Chondrocyte (in vitro differentiated cells): Measurements from ENCODE around the gene HCK. TPM values are rescaled to one million over a fixed set of nuclear protein-coding genes. Genes with fewer than 3 reads are reported as not detected.

Source experiments
- DNase-seq: peaks from one replicate; pipeline ENCODE4 v3.0.0; 2021; ENCODE audit warnings: mixed read lengths, low spot score
- H3K27ac Mint-ChIP-seq: one replicate; pipeline ENCODE4 v1.8.0; 2021; ENCODE audit warnings: mild to moderate bottlenecking, moderate library complexity, mixed read lengths; ENCODE audit not compliant: unreplicated experiment
- H3K27me3 Mint-ChIP-seq: 2 replicates; pipeline ENCODE4 v1.8.0; 2021; ENCODE audit warnings: low read depth, mixed read lengths
- H3K36me3 Mint-ChIP-seq: 2 replicates; pipeline ENCODE4 v1.8.0; 2021; ENCODE audit warnings: low read depth, mixed read lengths
- H3K4me1 Mint-ChIP-seq: 2 replicates; pipeline ENCODE4 v1.8.0; 2021; ENCODE audit warnings: low read depth, mild to moderate bottlenecking, mixed read lengths
- H3K4me3 Mint-ChIP-seq: one replicate; pipeline ENCODE4 v1.8.0; 2021; ENCODE audit warnings: mild to moderate bottlenecking, moderate library complexity, mixed read lengths; ENCODE audit not compliant: unreplicated experiment
- H3K9me3 Mint-ChIP-seq: 2 replicates; pipeline ENCODE4 v1.8.0; 2021; ENCODE audit warnings: low read depth, mixed read lengths
- total RNA-seq: library from RNA; stranded (reverse); gene quantifications from 3 replicates; pipeline ENCODE4 v1.2.1, GENCODE V29; 2021
- TF ChIP-seq, protein P1 (sequence below): fragments of 200-600 bp; sonication (generic); IDR thresholded peaks from 2 replicates; pipeline ENCODE4 v1.5.0; 2021; ENCODE audit warnings: antibody characterized with exemption, mild to moderate bottlenecking, moderate library complexity

Gene HCK
- total RNA-seq, 1 donor from 2014 or later, result not detected

DNA sequence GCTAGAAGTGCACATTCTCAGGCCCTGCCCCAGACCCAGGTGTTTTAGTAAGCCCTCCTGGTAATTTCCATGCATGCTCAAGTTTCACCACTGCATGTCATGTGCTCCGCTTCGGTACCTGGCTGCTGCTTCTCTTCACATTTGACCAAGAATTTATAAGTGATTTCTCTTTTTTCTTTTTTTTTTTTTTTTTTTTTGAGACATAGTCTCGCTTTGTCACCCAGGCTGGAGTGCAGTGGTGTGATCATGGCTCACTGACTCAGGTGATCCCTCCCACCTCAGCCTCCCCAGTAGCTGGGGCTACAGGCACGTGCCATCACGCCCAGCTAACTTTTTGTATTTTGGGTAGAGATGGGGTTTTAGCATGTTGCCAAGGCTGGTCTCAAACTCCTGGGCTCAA is 73.5 kb downstream of the HCK start:
- TF ChIP-seq, protein P1, sequence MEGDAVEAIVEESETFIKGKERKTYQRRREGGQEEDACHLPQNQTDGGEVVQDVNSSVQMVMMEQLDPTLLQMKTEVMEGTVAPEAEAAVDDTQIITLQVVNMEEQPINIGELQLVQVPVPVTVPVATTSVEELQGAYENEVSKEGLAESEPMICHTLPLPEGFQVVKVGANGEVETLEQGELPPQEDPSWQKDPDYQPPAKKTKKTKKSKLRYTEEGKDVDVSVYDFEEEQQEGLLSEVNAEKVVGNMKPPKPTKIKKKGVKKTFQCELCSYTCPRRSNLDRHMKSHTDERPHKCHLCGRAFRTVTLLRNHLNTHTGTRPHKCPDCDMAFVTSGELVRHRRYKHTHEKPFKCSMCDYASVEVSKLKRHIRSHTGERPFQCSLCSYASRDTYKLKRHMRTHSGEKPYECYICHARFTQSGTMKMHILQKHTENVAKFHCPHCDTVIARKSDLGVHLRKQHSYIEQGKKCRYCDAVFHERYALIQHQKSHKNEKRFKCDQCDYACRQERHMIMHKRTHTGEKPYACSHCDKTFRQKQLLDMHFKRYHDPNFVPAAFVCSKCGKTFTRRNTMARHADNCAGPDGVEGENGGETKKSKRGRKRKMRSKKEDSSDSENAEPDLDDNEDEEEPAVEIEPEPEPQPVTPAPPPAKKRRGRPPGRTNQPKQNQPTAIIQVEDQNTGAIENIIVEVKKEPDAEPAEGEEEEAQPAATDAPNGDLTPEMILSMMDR, result no peak
- no peaks in the 10 kb centered on the region for H3K9me3 Mint-ChIP-seq
- H3K27ac Mint-ChIP-seq, result no peak overlapping the region
- H3K36me3 Mint-ChIP-seq, result peaks cover 7% of the 10 kb centered on the region
- no peak overlapping the region for H3K4me3 Mint-ChIP-seq
- peaks cover 6% of the 10 kb centered on the region for H3K4me1 Mint-ChIP-seq
- no peaks in the 10 kb centered on the region for H3K27me3 Mint-ChIP-seq
- no peak for DNase-seq

DNA sequence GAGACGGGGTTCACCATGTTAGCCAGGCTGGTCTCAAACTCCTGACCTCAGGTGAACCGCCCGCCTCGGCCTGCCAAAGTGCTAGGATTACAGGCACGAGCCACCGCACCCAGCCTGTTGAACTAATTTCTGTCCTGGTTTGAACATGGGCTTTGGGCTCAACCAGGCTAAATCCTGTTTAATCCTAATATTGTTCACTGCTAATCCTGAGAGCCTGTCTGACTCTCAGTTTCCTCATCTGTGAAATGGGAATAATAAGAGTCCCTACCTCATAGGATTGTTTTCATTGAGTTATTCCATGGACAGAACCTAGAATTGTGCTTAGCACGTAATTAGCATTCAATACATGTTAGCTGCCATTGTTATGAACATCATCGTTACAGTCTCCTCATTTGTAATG is 74.9 kb downstream of the HCK start:
- no peak overlapping the region for H3K27ac Mint-ChIP-seq
- no peaks in the 10 kb centered on the region for H3K9me3 Mint-ChIP-seq
- TF ChIP-seq, protein P1, result no peak
- no peak for DNase-seq
- peaks cover 7% of the 10 kb centered on the region for H3K36me3 Mint-ChIP-seq
- H3K27me3 Mint-ChIP-seq, result no peaks in the 10 kb centered on the region
- peaks cover 10% of the 10 kb centered on the region for H3K4me1 Mint-ChIP-seq
- no peak overlapping the region for H3K4me3 Mint-ChIP-seq

DNA sequence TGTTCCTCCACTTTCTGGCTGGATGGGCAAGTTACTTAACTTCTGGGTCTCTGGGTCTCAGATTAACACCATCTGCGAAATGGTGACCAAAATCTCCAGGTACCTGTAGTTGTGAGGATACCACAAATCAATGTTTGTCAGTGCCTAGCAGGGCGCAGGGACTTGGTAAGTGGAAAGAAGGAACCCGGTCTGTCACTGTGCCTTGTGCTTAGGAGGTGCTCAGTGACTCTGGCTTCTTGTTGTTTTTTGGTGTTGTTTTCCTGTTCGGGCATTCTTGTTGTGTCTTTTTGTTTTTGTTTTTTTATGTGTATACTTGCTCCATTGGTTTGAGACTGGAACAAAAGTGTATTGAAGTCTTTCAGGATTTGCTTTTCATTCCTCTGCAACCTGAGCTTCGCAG is 75.3 kb downstream of the HCK start:
- Mint-ChIP-seq H3K27ac (no peak overlapping the region), H3K4me1 (peaks cover 10% of the 10 kb centered on the region), H3K4me3 (no peak overlapping the region), H3K36me3 (peaks cover 9% of the 10 kb centered on the region), H3K27me3 (no peaks in the 10 kb centered on the region), H3K9me3 (no peaks in the 10 kb centered on the region)
- DNase-seq, result no peak
- TF ChIP-seq, protein P1, result no peak

DNA sequence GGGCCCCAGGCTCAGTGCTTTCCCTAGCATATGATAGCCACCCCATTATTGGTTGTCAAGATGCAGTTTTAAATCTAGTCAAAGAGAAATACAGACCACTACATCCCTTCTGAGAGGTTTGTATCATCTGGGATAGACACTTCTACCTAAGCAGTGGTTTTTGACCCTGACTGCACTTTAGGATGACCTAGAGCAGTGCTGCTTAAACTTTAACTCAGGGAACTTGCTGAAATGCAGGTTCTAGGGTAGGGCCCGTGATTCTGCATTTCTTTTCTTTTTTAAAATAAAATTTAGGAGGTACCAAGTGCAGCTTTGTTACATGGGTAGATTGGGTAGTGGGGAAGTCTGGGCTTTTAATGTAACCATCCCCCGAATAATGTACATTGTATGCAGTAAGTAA is 76.1 kb downstream of the HCK start:
- Mint-ChIP-seq H3K36me3 (peaks cover 10% of the 10 kb centered on the region), H3K9me3 (no peaks in the 10 kb centered on the region), H3K4me1 (peaks cover 10% of the 10 kb centered on the region), H3K27ac (no peak overlapping the region), H3K27me3 (no peaks in the 10 kb centered on the region), H3K4me3 (no peak overlapping the region)
- TF ChIP-seq, protein P1, result no peak
- DNase-seq, result no peak

DNA sequence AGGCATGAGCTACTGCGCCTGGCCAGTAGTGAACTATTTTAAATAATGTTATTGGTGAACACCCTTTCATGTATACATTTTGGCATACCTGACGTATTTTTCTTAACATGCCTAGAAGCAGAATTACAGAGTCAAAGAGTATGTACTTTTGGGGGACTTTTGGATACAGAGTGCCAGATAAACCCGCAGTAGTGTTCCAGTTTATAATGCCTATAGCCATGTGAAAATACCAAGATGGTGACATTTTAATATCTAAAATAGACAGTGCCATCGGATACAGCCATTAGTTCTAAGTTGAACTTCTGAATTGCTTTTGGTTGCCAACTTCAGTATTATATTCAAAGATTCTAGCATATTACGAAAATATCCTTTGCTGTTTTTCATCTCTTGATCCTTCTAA is 77.8 kb downstream of the HCK start:
- Mint-ChIP-seq H3K4me1 (peaks cover 10% of the 10 kb centered on the region), H3K4me3 (no peak overlapping the region), H3K27ac (no peak overlapping the region), H3K9me3 (no peaks in the 10 kb centered on the region), H3K36me3 (peaks cover 10% of the 10 kb centered on the region), H3K27me3 (no peaks in the 10 kb centered on the region)
- TF ChIP-seq, protein P1, result no peak
- no peak for DNase-seq
